GM23338 (cell line): ENCODE results near the gene NDUFB11. TPM values are rescaled to one million over a fixed set of nuclear protein-coding genes. Genes with fewer than 3 reads are reported as not detected.
A peak's percentile ranks its signal among the peaks of the same experiment; 100 is the strongest.

ENCODE experiments used
- ATAC-seq: fragments of 200-7000 bp; cut with Tn5 transposase; 3 replicates; pipeline ENCODE4 v1.9.1; 2020
- DNase-seq: peaks from one replicate; pipeline ENCODE4 v3.0.0-alpha.2; 2015; ENCODE audit warnings: low spot score
- H2AFZ ChIP-seq: fragments of 200-600 bp; sonication (generic); 2 replicates; pipeline ENCODE4 v1.8.0; 2016; ENCODE audit warnings: antibody characterized with exemption, mild to moderate bottlenecking, moderate library complexity
- H3F3A ChIP-seq: fragments of 200-600 bp; sonication (generic); replicated peaks from 2 replicates; pipeline ENCODE4 v1.8.0; 2017; ENCODE audit warnings: antibody characterized with exemption, mixed run types, low read depth
- H3K27ac ChIP-seq: fragments of 200-600 bp; sonication (generic); 2 replicates; pipeline ENCODE4 v1.6.1; 2016; ENCODE audit warnings: low read depth
- H3K27me3 ChIP-seq: fragments of 200-600 bp; sonication (generic); 2 replicates; pipeline ENCODE4 v1.8.0; 2016; ENCODE audit warnings: mild to moderate bottlenecking, mixed run types, moderate library complexity; ENCODE audit not compliant: insufficient read depth
- H3K36me3 ChIP-seq: fragments of 200-600 bp; sonication (generic); 2 replicates; pipeline ENCODE4 v1.8.0; 2016; ENCODE audit warnings: mild to moderate bottlenecking; ENCODE audit not compliant: insufficient read depth
- H3K4me1 ChIP-seq: fragments of 200-600 bp; sonication (generic); 2 replicates; pipeline ENCODE4 v1.8.0; 2016; ENCODE audit warnings: mild to moderate bottlenecking, moderate library complexity; ENCODE audit not compliant: insufficient read depth
- H3K4me2 ChIP-seq: fragments of 200-600 bp; sonication (generic); 2 replicates; pipeline ENCODE4 v1.7.1; 2017; ENCODE audit warnings: mixed run types
- H3K4me3 ChIP-seq: fragments of 200-600 bp; sonication (generic); 2 replicates; pipeline ENCODE4 v1.6.1; 2016; ENCODE audit warnings: mixed run types
- H3K79me2 ChIP-seq: fragments of 200-600 bp; sonication (generic); replicated peaks from 2 replicates; pipeline ENCODE4 v1.8.0; 2017; ENCODE audit warnings: mild to moderate bottlenecking; ENCODE audit not compliant: insufficient read depth
- H3K9me2 ChIP-seq: fragments of 200-600 bp; sonication (generic); 2 replicates; pipeline ENCODE4 v1.8.0; 2017; ENCODE audit not compliant: insufficient read depth
- H4K20me1 ChIP-seq: fragments of 200-600 bp; sonication (generic); replicated peaks from 2 replicates; pipeline ENCODE4 v1.8.0; 2017; ENCODE audit warnings: mild to moderate bottlenecking; ENCODE audit not compliant: insufficient read depth
- H3K27ac Mint-ChIP-seq: 2 replicates; pipeline ENCODE4 v1.8.0; 2020; ENCODE audit warnings: inconsistent platforms, mild to moderate bottlenecking, moderate library complexity, mixed read lengths
- H3K27me3 Mint-ChIP-seq: 3 replicates; pipeline ENCODE4 v1.8.0; 2022; ENCODE audit warnings: low read depth, mild to moderate bottlenecking, moderate library complexity, mixed read lengths, inconsistent platforms; ENCODE audit not compliant: insufficient read depth, poor library complexity
- H3K36me3 Mint-ChIP-seq: 3 replicates; pipeline ENCODE4 v1.8.0; 2021; ENCODE audit warnings: low read depth, mild to moderate bottlenecking, inconsistent platforms, moderate library complexity, mixed read lengths
- H3K4me1 Mint-ChIP-seq: 3 replicates; pipeline ENCODE4 v1.8.0; 2020; ENCODE audit warnings: mild to moderate bottlenecking, inconsistent platforms, mixed read lengths
- H3K4me3 Mint-ChIP-seq: 3 replicates; pipeline ENCODE4 v1.8.0; 2021; ENCODE audit warnings: moderate library complexity, mild to moderate bottlenecking, inconsistent platforms, mixed read lengths
- H3K9me3 Mint-ChIP-seq: 3 replicates; pipeline ENCODE4 v1.8.0; 2020; ENCODE audit warnings: moderate library complexity, mild to moderate bottlenecking, inconsistent platforms, mixed read lengths
- CREB1 ChIP-seq: fragments of 250-450 bp; sonication (Bioruptor Pico); IDR thresholded peaks from 2 replicates; pipeline ENCODE4 v1.5.0; 2020; ENCODE audit warnings: low read depth, mild to moderate bottlenecking, moderate library complexity
- ZNF331 ChIP-seq: fragments of 250-450 bp; sonication (Bioruptor Pico); IDR thresholded peaks from 2 replicates; pipeline ENCODE4 v1.5.0; 2020; ENCODE audit warnings: low read depth, mild to moderate bottlenecking, moderate library complexity
- polyA plus RNA-seq: library from polyadenylated mRNA; unstranded; fragments of >200 nt; fragmentation: Nextera tagmentation; extraction: Ambion mirVana; gene quantifications from 2 replicates; pipeline ENCODE4 v1.2.1, GENCODE V29; 2016
- total RNA-seq: library from RNA; depleted of rRNA; stranded (reverse); fragments of >200 nt; shearing (Covaris generic); gene quantifications from 2 replicates; pipeline ENCODE4 v1.2.3, GENCODE V29; 2014
- TF ChIP-seq, protein P1 (sequence below), 2 experiments: fragments of 200-600 bp in 1 of 2; sonication (generic) in 1 of 2; conservative IDR thresholded peaks; 2 replicates each; pipeline versions ENCODE4 v1.5.1 to v1.6.1; 2016 to 2017; ENCODE audit warnings: antibody characterized with exemption in 2 of 2, low read depth in 2 of 2, mild to moderate bottlenecking in 2 of 2, moderate library complexity in 1 of 2
- TF ChIP-seq, protein P2 (sequence below): fragments of 250-450 bp; sonication (Bioruptor Pico); IDR thresholded peaks from 2 replicates; pipeline ENCODE4 v1.5.0; 2020; ENCODE audit warnings: mild to moderate bottlenecking, moderate library complexity

NDUFB11 gene
- total and polyA plus RNA-seq, 2 experiments from 2014 or later = 103 to 238 TPM

DNA sequence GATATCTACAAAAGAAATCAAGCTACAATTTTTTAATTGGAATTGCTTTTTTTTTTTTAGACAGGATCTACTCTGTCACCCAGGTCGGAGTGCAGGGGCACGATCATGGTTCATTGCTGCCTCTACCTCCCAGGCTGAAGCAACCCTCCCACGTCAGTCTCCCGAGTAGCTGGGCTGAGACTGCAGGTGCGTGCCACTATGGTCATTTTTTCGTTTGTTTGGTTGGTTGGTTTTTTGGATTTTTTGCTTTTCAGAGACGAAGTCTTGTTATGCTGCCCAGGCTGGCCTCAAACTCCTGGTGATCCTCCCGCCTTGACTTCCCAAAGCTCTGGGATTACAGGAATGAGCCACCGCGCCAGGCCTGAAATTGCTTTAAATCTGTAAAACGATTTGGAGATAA is 50.6 kb downstream of the NDUFB11 start:
- H3K36me3 ChIP-seq = 0 out of 2 replicates have a peak, but pooled peaks cover 2% of the 10 kb centered on the region
- H3K36me3 Mint-ChIP-seq = no peaks in the 10 kb centered on the region
- no peaks in the 10 kb centered on the region for H3K79me2 ChIP-seq
- peaks cover 19% of the 10 kb centered on the region; the same call in 1 of the 2 replicates for H3K4me1 ChIP-seq
- H3F3A ChIP-seq = 0 out of 2 replicates have a peak, but pooled peaks cover 3% of the 10 kb centered on the region
- peaks cover 2% of the 10 kb centered on the region for H3K27me3 Mint-ChIP-seq
- no peak overlapping the region for H3K27ac ChIP-seq
- no peaks in the 10 kb centered on the region for H4K20me1 ChIP-seq
- H3K4me3 Mint-ChIP-seq = no peak overlapping the region
- no peaks in the 10 kb centered on the region for H3K27me3 ChIP-seq
- no peak overlapping the region for H3K27ac Mint-ChIP-seq
- H3K4me2 ChIP-seq = no peak overlapping the region
- TF ChIP-seq, protein P1, sequence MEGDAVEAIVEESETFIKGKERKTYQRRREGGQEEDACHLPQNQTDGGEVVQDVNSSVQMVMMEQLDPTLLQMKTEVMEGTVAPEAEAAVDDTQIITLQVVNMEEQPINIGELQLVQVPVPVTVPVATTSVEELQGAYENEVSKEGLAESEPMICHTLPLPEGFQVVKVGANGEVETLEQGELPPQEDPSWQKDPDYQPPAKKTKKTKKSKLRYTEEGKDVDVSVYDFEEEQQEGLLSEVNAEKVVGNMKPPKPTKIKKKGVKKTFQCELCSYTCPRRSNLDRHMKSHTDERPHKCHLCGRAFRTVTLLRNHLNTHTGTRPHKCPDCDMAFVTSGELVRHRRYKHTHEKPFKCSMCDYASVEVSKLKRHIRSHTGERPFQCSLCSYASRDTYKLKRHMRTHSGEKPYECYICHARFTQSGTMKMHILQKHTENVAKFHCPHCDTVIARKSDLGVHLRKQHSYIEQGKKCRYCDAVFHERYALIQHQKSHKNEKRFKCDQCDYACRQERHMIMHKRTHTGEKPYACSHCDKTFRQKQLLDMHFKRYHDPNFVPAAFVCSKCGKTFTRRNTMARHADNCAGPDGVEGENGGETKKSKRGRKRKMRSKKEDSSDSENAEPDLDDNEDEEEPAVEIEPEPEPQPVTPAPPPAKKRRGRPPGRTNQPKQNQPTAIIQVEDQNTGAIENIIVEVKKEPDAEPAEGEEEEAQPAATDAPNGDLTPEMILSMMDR (conservative IDR thresholded peaks at IDR 0.05; ENCODE audit: low read depth in 2 of 2) = no peak
- TF ChIP-seq CREB1 = no peak
- TF ChIP-seq, protein P2, sequence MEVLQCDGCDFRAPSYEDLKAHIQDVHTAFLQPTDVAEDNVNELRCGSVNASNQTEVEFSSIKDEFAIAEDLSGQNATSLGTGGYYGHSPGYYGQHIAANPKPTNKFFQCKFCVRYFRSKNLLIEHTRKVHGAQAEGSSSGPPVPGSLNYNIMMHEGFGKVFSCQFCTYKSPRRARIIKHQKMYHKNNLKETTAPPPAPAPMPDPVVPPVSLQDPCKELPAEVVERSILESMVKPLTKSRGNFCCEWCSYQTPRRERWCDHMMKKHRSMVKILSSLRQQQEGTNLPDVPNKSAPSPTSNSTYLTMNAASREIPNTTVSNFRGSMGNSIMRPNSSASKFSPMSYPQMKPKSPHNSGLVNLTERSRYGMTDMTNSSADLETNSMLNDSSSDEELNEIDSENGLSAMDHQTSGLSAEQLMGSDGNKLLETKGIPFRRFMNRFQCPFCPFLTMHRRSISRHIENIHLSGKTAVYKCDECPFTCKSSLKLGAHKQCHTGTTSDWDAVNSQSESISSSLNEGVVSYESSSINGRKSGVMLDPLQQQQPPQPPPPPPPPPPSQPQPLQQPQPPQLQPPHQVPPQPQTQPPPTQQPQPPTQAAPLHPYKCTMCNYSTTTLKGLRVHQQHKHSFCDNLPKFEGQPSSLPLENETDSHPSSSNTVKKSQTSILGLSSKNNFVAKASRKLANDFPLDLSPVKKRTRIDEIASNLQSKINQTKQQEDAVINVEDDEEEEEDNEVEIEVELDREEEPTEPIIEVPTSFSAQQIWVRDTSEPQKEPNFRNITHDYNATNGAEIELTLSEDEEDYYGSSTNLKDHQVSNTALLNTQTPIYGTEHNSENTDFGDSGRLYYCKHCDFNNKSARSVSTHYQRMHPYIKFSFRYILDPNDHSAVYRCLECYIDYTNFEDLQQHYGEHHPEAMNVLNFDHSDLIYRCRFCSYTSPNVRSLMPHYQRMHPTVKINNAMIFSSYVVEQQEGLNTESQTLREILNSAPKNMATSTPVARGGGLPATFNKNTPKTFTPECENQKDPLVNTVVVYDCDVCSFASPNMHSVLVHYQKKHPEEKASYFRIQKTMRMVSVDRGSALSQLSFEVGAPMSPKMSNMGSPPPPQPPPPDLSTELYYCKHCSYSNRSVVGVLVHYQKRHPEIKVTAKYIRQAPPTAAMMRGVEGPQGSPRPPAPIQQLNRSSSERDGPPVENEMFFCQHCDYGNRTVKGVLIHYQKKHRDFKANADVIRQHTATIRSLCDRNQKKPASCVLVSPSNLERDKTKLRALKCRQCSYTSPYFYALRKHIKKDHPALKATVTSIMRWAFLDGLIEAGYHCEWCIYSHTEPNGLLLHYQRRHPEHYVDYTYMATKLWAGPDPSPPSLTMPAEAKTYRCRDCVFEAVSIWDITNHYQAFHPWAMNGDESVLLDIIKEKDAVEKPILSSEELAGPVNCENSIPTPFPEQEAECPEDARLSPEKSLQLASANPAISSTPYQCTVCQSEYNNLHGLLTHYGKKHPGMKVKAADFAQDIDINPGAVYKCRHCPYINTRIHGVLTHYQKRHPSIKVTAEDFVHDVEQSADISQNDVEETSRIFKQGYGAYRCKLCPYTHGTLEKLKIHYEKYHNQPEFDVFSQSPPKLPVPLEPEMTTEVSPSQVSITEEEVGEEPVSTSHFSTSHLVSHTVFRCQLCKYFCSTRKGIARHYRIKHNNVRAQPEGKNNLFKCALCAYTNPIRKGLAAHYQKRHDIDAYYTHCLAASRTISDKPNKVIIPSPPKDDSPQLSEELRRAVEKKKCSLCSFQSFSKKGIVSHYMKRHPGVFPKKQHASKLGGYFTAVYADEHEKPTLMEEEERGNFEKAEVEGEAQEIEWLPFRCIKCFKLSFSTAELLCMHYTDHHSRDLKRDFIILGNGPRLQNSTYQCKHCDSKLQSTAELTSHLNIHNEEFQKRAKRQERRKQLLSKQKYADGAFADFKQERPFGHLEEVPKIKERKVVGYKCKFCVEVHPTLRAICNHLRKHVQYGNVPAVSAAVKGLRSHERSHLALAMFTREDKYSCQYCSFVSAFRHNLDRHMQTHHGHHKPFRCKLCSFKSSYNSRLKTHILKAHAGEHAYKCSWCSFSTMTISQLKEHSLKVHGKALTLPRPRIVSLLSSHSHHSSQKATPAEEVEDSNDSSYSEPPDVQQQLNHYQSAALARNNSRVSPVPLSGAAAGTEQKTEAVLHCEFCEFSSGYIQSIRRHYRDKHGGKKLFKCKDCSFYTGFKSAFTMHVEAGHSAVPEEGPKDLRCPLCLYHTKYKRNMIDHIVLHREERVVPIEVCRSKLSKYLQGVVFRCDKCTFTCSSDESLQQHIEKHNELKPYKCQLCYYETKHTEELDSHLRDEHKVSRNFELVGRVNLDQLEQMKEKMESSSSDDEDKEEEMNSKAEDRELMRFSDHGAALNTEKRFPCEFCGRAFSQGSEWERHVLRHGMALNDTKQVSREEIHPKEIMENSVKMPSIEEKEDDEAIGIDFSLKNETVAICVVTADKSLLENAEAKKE = no peak
- no peak overlapping the region for H3K4me3 ChIP-seq
- no peak for ATAC-seq
- H3K4me1 Mint-ChIP-seq = peaks cover 32% of the 10 kb centered on the region
- no peak for DNase-seq
- no peak overlapping the region for H2AFZ ChIP-seq
- no peaks in the 10 kb centered on the region for H3K9me3 Mint-ChIP-seq
- H3K9me2 ChIP-seq = 0 out of 2 replicates have a peak, but pooled peaks cover under 1% of the 10 kb centered on the region

DNA sequence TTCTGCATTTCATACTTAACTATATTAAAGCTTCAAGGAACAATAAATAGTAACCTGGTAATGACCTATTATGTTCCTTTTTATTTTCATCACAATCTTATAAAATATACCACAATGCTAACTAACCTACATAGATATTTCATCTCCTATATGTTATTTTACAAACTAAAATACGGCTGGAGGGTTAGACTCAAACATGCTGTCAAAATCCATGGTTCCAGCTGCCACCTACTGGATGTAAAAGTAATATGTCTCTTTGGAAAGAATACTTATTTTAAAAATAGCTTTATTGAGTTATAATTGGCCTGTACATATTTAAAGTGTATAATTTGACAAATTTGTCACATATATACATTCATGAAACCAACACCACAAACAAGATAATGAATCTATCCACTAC is 51.3 kb downstream of the NDUFB11 start:
- Mint-ChIP-seq H3K4me3 (no peak overlapping the region), H3K9me3 (no peaks in the 10 kb centered on the region), H3K4me1 (peaks cover 31% of the 10 kb centered on the region), H3K27ac (no peak overlapping the region), H3K36me3 (no peaks in the 10 kb centered on the region), H3K27me3 (peaks cover 2% of the 10 kb centered on the region)
- Histone ChIP-seq H3K27ac (no peak overlapping the region), H3K36me3 (0 out of 2 replicates have a peak, but pooled peaks cover 2% of the 10 kb centered on the region), H3F3A (0 out of 2 replicates have a peak, but pooled peaks cover 2% of the 10 kb centered on the region), H2AFZ (no peak overlapping the region), H3K27me3 (no peaks in the 10 kb centered on the region), H4K20me1 (no peaks in the 10 kb centered on the region), H3K79me2 (no peaks in the 10 kb centered on the region), H3K4me3 (no peak overlapping the region), H3K9me2 (no peaks in the 10 kb centered on the region), H3K4me1 (peaks cover 15% of the 10 kb centered on the region; the same call in 1 of the 2 replicates), H3K4me2 (no peak overlapping the region)
- ATAC-seq = no peak
- DNase-seq = peak; percentile 26
- no peak for TF ChIP-seq ZNF331
- TF ChIP-seq, protein P1 (conservative IDR thresholded peaks at IDR 0.05; ENCODE audit: low read depth in 2 of 2) = peak; percentile 49 to 62
